Kidney (tissue), 14 donors: ENCODE data around the gene ELP6. TPM values are rescaled to one million over a fixed set of nuclear protein-coding genes. Genes with fewer than 3 reads are reported as not detected.

Experiments
- DNase-seq, 5 donors: peaks; one replicate each; pipeline ENCODE4 v3.0.0-alpha.2; 2013 to 2020
- FAIRE-seq: peaks from 2 replicates; lab custom pipeline; 2012; peaks lifted over from hg19 to GRCh38; lab: Jason Lieb, UNC
- H3K27ac ChIP-seq, 2 donors: one replicate each; pipeline ENCODE4 v1.7.0; 2013; ENCODE audit warnings: low read depth in 2 of 2, low read length in 2 of 2, inconsistent platforms in 1 of 2
- H3K27me3 ChIP-seq: one replicate; pipeline ENCODE4 v1.7.1; 2013; ENCODE audit warnings: low read length, inconsistent platforms; ENCODE audit not compliant: control insufficient read depth, insufficient read depth
- H3K36me3 ChIP-seq, 3 donors: one replicate each; pipeline versions ENCODE4 v1.7.0 to v1.7.1; 2013; ENCODE audit warnings: low read length in 3 of 3, control low read depth in 1 of 3, inconsistent platforms in 1 of 3; ENCODE audit not compliant: insufficient read depth in 3 of 3, control insufficient read depth in 2 of 3
- H3K4me1 ChIP-seq, 3 donors: one replicate each; pipeline versions ENCODE4 v1.7.0 to v1.7.1; 2013; ENCODE audit warnings: low read length in 3 of 3, inconsistent platforms in 1 of 3, low read depth in 1 of 3; ENCODE audit not compliant: control insufficient read depth in 2 of 3, insufficient read depth in 2 of 3
- H3K4me3 ChIP-seq, 3 donors: one replicate each; pipeline versions ENCODE4 v1.7.0 to v1.8.1; 2013; ENCODE audit warnings: low read length in 3 of 3, control low read depth in 1 of 3, inconsistent platforms in 1 of 3
- H3K9ac ChIP-seq, 3 donors: one replicate each; pipeline versions ENCODE4 v1.7.0 to v1.7.1; 2013; ENCODE audit warnings: low read length in 3 of 3, control low read depth in 1 of 3, inconsistent platforms in 1 of 3
- H3K9me3 ChIP-seq, 3 donors: one replicate each; pipeline versions ENCODE4 v1.7.0 to v1.7.1; 2013; ENCODE audit warnings: low read length in 3 of 3, control low read depth in 1 of 3, inconsistent platforms in 1 of 3; ENCODE audit not compliant: control insufficient read depth in 2 of 3, insufficient read depth in 1 of 3
- intact Hi-C: fragments of 100-400 bp; cut with DNase I; formaldehyde crosslinking; loops from one replicate; pipeline ENCODE4 v1.11.1; 2022
- polyA plus RNA-seq: library from polyadenylated mRNA; stranded (reverse); fragments of 350-450 nt; fragmentation: Illumina TruSeq; extraction: RNeasy Lipid Tissue Mini Kit (QIAGEN cat#74804); gene quantifications from one replicate; pipeline ENCODE4 v1.2.3, GENCODE V29; 2014; ENCODE audit warnings: low read depth, low replicate concordance; ENCODE audit not compliant: insufficient read depth
- total RNA-seq: library from RNA; stranded (reverse); fragmentation: NEBNext Ultra II Directional; extraction: Animal tissue kit (Norgen Biotek cat#: 25700); gene quantifications from one replicate; pipeline ENCODE4 v1.2.1, GENCODE V29; 2021
- TF ChIP-seq, protein P1 (sequence below): IDR thresholded peaks from 3 replicates; pipeline ENCODE4 v1.5.1; 2012; ENCODE audit warnings: mild to moderate bottlenecking, moderate library complexity, borderline replicate concordance; ENCODE audit not compliant: insufficient read depth; ENCODE audit errors: extremely low read depth
- donor health status: control.
- donor health status: control.
- donor health status: control.
- donor health status: control.
- donor health status: control.
- donor health status: DM: yes; HTN: yes; CAD: no.
- donor health status: Normal renal cell carcinoma (clear cell type).

Gene ELP6
- total and polyA plus RNA-seq, 2 donors from 2014 or later: 28.6 to 46.1 TPM

DNA sequence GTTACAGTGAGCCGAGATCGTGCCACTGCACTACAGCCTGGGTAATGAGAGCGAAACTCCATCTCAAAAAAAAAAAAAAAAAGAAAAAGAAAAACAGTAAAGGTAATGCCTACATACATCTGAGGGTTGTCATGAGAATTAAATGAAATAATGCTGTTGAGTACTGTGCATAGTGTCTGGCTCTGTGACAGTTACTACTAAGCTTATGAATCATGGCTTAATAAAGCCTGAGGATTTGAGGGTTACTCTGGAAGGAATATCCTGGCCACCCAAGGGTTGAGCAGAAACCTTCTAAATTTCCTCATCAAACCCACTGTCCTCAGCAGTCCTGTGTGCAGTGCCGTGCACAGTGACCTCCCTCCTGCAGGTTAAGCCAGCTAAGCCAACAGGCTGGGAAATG lies 26.8 kb upstream of the ELP6 start:
- H3K27ac ChIP-seq: no peak overlapping the region
- TF ChIP-seq, protein P1, sequence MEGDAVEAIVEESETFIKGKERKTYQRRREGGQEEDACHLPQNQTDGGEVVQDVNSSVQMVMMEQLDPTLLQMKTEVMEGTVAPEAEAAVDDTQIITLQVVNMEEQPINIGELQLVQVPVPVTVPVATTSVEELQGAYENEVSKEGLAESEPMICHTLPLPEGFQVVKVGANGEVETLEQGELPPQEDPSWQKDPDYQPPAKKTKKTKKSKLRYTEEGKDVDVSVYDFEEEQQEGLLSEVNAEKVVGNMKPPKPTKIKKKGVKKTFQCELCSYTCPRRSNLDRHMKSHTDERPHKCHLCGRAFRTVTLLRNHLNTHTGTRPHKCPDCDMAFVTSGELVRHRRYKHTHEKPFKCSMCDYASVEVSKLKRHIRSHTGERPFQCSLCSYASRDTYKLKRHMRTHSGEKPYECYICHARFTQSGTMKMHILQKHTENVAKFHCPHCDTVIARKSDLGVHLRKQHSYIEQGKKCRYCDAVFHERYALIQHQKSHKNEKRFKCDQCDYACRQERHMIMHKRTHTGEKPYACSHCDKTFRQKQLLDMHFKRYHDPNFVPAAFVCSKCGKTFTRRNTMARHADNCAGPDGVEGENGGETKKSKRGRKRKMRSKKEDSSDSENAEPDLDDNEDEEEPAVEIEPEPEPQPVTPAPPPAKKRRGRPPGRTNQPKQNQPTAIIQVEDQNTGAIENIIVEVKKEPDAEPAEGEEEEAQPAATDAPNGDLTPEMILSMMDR: no peak
- no peaks in the 10 kb centered on the region for H3K9me3 ChIP-seq
- FAIRE-seq: no peak
- H3K4me1 ChIP-seq: no peaks in the 10 kb centered on the region
- intact Hi-C loops: no loop called here
- H3K9ac ChIP-seq: no peak overlapping the region
- no peaks in the 10 kb centered on the region for H3K36me3 ChIP-seq
- H3K27me3 ChIP-seq: no peaks in the 10 kb centered on the region
- no peak overlapping the region for H3K4me3 ChIP-seq
- no peak for DNase-seq

DNA sequence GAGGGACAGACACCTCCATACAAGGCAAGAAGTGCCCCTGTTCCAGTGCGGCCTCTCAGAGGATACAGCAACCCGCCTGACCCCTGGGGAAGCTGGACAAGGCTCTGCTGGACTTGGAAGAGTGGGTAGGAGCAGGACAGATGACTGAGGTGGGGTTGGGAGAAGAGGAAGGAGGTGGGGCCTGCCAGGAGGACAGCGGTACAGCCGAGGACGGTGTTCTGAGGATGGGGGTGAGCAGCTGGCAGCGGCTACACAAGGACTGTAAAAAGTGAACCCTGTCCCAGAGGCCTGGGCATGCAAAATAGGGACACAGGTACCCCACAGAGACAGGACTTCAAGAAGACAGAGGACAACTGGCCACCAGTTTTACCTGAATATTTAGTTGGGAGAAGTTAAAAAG lies 23.5 kb upstream of the ELP6 start:
- intact Hi-C loops: no loop called here
- Histone ChIP-seq H3K27ac (no peak overlapping the region), H3K9ac (no peak overlapping the region), H3K9me3 (no peaks in the 10 kb centered on the region), H3K4me1 (no peaks in the 10 kb centered on the region), H3K36me3 (no peaks in the 10 kb centered on the region), H3K27me3 (no peaks in the 10 kb centered on the region), H3K4me3 (no peak overlapping the region)
- DNase-seq: no peak
- no peak for FAIRE-seq
- TF ChIP-seq, protein P1: no peak

DNA sequence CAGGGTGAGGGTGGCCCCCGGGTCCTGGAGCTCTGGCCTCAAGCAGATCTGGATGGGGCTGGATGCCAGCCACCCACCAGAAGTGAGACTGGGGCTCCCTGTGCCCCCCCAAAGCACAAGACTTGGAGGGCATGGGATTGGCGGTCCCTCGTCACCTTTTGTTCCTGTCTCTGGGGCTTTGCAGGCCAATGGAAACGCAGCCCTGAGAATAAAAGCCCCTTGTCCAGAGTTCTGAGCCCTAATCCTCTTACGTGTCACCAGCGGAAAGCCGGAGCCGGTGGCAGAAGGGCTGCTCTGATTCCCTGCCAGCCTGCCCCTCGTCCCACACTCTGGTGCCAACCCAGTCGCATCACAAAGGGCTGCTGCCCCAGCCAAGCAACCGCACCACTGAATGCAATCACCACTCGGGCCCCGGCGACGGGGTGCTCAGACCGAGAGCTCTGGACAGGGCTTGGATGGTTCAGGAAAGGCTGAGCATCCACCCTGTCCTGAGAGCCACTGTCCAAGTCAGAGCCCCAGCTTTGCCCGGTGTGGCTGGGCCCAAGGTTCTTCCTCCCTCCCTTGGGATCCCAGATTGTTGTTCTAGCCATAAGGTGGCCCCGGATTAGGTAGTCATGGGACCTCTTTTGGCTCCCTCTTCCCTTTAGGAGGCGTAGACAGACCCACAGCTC lies 22.8 kb upstream of the ELP6 start:
- DNase-seq (no peak), FAIRE-seq (no peak)
- no peaks in the 10 kb centered on the region for H3K9me3 ChIP-seq
- no peaks in the 10 kb centered on the region for H3K27me3 ChIP-seq
- H3K36me3 ChIP-seq: no peaks in the 10 kb centered on the region
- intact Hi-C loops: no loop called here
- no peak overlapping the region for H3K9ac ChIP-seq
- H3K4me1 ChIP-seq: no peaks in the 10 kb centered on the region
- TF ChIP-seq, protein P1: no peak
- no peak overlapping the region for H3K4me3 ChIP-seq
- no peak overlapping the region for H3K27ac ChIP-seq

DNA sequence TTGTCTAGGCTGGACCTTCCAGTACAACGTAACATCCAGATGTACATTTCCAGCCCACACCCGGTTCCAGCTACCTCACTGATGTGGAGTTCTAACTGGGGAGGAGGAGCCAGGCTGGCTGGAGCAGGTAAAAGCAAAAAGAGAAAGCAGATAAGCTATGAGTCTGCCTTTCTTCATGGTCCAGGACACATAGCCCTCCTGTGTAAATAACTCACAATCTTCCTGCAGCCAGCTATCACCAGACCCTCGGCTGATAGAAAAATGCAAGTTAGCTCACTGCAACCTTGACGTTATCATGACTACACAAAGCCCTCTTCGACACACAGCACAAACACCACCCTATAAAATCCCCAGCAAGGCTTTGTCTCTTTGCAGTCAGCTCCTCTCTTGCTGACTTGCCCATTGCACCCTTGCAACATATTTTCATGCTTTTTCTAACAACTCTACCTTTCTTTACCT lies 20.5 kb upstream of the ELP6 start:
- TF ChIP-seq, protein P1: no peak
- H3K27ac ChIP-seq: no peak overlapping the region
- FAIRE-seq (no peak), DNase-seq (no peak)
- no peak overlapping the region for H3K9ac ChIP-seq
- no peaks in the 10 kb centered on the region for H3K4me1 ChIP-seq
- no peaks in the 10 kb centered on the region for H3K36me3 ChIP-seq
- no peaks in the 10 kb centered on the region for H3K27me3 ChIP-seq
- no peak overlapping the region for H3K4me3 ChIP-seq
- intact Hi-C loops: no loop called here
- H3K9me3 ChIP-seq: no peaks in the 10 kb centered on the region
